Stimulated activated CD4-positive, alpha-beta T cell treated with anti-CD3 and anti-CD28 coated beads, TNF-alpha, amount 100 ng/mL, for 48 hours (primary cell): ENCODE measurements around the gene NCBP2.
A peak's percentile ranks its signal among the peaks of the same experiment; 100 is the strongest.

Source experiments
- DNase-seq, 3 donors: peaks; one replicate each; pipeline ENCODE4 v3.0.0-alpha.2; 2020; ENCODE audit warnings: low read depth in 3 of 3

Gene NCBP2

GRCh38 chr3:196941729-196942225, 551 bp downstream of the NCBP2 start:
- DNase-seq: peak; percentile 33 to 61 (median 55)

GRCh38 chr3:196938576-196938975, 3.8 kb downstream of the NCBP2 start:
- no peak for DNase-seq

- DNase-seq: no peak
These were observed 4.2 kb downstream of the NCBP2 start for GRCh38 chr3:196938124-196938523.

- no peak for DNase-seq
These were observed 6.0 kb downstream of the NCBP2 start for GRCh38 chr3:196936288-196936687.

GRCh38 chr3:196932600-196932999, 9.7 kb downstream of the NCBP2 start:
- DNase-seq: no peak

GRCh38 chr3:196931828-196932587, 10.3 kb downstream of the NCBP2 start:
- DNase-seq: no peak

- DNase-seq: no peak
These were observed 11.2 kb downstream of the NCBP2 start for GRCh38 chr3:196931157-196931556.

- no peak for DNase-seq
These were observed 14.5 kb downstream of the NCBP2 start for GRCh38 chr3:196927571-196928453.

- no peak for DNase-seq
These were observed 21.6 kb downstream of the NCBP2 start for GRCh38 chr3:196920733-196921132.

GRCh38 chr3:196918968-196919367, 23.4 kb downstream of the NCBP2 start:
- no peak for DNase-seq

GRCh38 chr3:196916995-196917394, 25.3 kb downstream of the NCBP2 start:
- no peak for DNase-seq

GRCh38 chr3:196916221-196916620, 26.1 kb downstream of the NCBP2 start:
- no peak for DNase-seq

GRCh38 chr3:196915375-196915774, 27.0 kb downstream of the NCBP2 start:
- no peak for DNase-seq

- DNase-seq: no peak
These were observed 27.5 kb downstream of the NCBP2 start for GRCh38 chr3:196914866-196915265.

- DNase-seq: no peak
These were observed 38.6 kb downstream of the NCBP2 start for GRCh38 chr3:196903740-196904139.

GRCh38 chr3:196902296-196902695, 40.0 kb downstream of the NCBP2 start:
- DNase-seq: no peak

GRCh38 chr3:196901768-196902167, 40.6 kb downstream of the NCBP2 start:
- no peak for DNase-seq

GRCh38 chr3:196896229-196896628, 46.1 kb downstream of the NCBP2 start:
- DNase-seq: no peak

- no peak for DNase-seq
These were observed 47.6 kb downstream of the NCBP2 start for GRCh38 chr3:196894557-196895295.

GRCh38 chr3:196889844-196890708, 52.3 kb downstream of the NCBP2 start:
- DNase-seq: no peak

GRCh38 chr3:196886144-196886543, 56.2 kb downstream of the NCBP2 start:
- no peak for DNase-seq
